ENCODE results near the gene CHRNB1.

The CHRNB1 gene

DNA sequence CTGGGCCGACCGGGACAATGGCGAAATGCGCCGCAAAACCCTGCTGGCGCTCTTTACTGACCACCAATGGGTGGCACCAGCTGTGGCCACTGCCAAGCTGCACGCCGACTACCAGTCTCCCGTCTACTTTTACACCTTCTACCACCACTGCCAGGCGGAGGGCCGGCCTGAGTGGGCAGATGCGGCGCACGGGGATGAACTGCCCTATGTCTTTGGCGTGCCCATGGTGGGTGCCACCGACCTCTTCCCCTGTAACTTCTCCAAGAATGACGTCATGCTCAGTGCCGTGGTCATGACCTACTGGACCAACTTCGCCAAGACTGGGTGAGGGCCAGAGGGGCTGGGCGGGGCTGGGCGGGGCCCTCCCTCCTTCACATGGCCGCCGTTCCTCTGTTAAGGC, 29.1 kb upstream of the CHRNB1 start:
- DNase-seq, result no peak

DNA sequence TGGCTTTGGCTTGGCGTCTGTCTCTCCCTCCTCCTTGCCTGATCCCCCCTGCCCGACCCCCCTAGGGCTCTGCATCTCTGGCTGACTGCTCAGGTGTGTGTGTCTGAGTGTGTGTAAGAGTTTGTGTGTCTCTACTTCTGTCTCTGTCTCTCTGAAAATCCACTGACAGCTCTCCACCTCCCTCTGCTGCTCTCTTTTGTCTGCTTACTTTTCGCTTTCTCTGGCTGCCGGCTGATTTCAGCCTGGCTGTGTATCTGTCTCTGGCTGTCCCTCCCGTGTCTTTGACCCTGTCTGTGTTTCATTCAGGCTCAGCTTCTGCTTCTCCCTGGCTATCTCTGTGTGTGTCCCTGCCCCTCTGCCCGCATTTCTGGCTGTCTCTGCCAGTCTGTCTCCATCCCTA, 28.5 kb upstream of the CHRNB1 start:
- DNase-seq, result no peak

GRCh38 chr17:7417056-7417655, 27.7 kb upstream of the CHRNB1 start:
- DNase-seq, result no peak

DNA sequence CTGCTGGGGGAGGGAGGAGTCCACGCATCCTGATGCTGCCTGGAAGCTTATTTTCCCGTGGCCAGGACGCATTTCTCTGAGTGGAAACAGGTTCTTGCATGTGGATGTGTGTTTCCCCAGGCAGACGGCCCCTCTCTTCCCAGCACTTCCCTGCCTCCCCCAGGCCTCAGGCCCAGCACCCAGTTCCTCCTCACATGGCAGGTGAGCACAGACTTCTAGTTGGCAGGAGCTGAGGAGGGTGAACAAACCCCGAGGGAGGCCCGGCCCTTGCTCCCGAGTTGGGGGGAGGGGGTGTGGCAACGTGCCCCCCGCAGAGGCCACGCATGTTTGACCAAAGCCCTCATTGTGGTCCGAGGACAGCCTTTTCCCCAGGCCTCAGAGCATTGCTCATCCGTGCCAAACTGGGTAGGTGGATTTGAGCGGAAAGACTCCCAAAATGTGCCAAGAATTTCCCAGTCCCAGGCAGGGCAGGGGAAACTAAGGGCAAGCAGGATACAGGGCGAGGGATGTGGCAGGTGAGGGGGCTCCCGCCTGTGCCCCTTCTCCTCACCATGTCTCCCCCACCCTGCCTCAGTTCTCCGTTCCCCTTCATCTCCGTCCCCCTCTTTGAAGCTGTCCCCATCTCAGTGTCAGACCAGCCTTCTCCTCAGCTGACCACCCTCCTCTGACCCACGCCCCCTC, 26.2 kb upstream of the CHRNB1 start:
- no peak for DNase-seq

- DNase-seq, result no peak
These were observed 24.8 kb upstream of the CHRNB1 start, which contains the start of gene SPEM1 for GRCh38 chr17:7419819-7420610. Gene SPEM1, plus strand, starts transcription at chr17:7420324. Its CDS starts 61 bp downstream, at chr17:7420385.

DNA sequence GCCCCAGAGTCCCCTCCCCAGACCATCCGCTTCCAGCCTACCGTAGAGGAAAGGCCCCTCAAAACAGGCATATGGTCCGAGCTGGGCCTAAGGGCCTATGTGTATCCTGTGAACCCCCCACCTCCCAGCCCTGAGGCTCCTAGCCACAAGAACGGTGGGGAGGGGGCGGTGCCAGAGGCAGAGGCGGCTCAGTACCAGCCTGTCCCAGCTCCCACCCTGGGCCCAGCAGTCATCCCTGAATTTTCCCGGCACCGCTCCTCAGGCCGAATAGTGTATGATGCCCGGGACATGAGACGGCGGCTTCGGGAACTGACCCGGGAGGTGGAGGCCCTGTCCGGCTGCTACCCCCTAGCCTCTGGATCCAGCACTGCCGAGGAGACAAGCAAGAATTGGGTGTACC, 23.7 kb upstream of the CHRNB1 start:
- no peak for DNase-seq

DNA sequence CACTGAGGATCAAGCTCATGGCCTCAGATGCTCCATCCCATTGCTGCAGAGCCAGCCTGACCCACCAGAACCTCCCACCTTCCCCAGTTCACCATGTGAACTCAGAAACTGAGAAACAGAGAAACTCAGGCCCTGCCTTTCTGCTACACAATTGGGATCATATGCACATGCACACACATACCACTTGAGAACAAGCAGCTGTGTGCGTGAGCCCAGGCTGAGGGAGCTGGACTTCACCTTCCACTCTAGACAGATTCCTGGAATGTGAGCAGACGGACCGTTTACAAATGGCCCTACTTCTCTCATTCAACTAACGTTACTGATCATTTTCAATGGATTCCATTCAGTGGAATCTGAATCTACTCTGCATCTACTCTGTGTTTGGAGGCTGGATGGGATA, 21.2 kb upstream of the CHRNB1 start:
- no peak for DNase-seq

DNA sequence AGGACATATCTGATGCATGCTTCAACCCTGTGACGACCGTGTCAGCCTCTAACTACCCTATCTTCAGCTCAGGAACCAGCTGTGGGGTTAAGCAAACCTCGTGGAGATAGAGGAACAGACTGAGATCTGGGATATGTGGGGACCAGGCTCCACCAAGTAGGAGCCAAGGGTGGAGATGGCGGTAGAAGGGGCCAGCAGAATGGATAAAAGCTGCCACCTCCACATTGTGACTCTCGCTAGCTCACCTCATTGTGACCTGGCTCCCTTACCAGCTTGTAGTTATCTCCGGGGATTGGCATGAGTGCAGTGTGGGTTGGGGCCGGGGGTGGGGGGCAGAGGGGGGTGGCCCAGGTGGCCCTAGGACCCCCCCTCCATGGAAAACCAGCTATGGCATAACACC, 19.5 kb upstream of the CHRNB1 start, which contains the start of gene SPEM2:
Gene SPEM2, plus strand, starts transcription at position 301 of the 400 bp plus-strand sequence. Its CDS starts 73 bp downstream, at position 374.
- DNase-seq, result no peak

DNA sequence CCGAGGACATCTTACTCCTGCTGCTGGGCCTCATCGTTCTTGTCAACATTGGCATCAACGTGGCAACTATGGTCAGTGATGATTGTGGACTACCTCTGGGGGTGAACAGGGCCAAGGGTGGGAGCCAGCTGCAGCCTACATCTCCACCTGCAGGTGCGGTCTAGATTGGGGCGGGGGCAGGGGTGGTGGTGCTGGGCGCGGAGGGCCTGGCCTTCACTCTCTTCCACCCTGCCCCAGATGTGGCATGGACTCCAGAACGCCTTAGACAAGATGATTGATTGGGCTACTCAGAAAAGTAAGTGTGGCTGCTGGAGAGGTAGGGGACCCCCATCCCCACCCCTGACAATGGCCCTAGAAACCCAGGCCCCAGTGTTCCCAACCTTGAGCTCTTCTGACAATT, 19.1 kb upstream of the CHRNB1 start:
- DNase-seq, result no peak

DNA sequence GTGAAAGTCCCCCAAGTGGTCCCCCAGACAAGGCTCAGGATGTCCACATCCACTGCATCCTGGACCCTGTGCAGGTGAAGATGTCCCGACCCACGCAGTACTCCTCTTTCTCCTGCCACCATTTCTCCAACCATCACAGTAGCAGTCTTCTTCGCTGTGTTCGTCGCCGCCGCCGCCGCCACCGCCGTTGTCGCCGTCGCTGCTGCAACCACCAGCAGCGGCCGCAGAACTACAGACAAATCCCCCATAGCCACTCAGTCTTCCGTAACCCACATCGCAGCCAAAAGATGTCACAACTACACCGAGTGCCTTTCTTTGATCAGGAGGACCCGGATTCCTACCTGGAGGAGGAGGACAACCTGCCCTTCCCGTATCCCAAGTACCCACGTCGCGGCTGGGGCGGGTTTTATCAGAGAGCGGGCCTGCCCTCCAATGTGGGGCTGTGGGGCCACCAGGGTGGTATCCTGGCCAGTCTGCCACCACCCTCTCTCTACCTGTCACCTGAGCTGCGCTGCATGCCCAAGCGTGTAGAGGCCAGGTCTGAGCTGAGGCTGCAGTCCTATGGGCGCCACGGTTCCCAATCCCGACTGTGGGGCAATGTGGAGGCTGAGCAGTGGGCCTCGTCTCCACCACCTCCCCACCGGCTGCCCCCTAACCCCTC, 18.5 kb upstream of the CHRNB1 start:
- no peak for DNase-seq

DNA sequence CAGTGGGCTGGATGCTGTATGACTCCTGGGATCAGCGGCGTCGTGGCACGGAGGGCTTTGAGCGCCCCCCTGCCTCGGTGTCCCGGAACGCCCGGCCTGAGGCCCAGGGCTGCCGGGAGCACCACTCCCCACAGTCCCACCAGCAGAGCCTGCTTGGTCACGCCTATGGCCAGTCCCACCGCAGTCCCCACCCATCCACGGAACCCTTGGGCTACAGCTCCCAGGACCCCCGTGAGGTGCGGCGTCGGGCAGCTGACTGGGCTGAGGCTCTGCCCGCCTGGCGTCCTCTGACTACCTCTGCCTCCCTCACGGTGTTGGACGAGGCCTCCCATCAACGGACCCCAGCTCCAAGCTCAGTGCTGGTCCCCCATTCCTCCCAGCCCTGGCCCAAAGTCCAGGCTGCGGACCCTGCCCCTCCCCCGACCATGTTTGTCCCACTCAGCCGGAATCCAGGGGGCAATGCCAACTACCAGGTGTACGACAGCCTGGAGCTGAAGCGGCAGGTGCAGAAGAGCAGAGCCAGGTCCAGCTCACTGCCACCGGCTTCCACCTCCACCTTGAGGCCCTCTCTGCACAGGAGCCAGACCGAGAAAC, 17.9 kb upstream of the CHRNB1 start:
- DNase-seq, result no peak

- no peak for DNase-seq
These were observed 17.3 kb upstream of the CHRNB1 start for GRCh38 chr17:7427549-7427948.

GRCh38 chr17:7428557-7428956, 16.3 kb upstream of the CHRNB1 start, which contains the start of gene SPEM3:
Gene SPEM3, plus strand, starts transcription at chr17:7428857. Its CDS starts 46 bp downstream, at chr17:7428903.
- DNase-seq, result no peak

- DNase-seq, result no peak
These were observed 15.1 kb upstream of the CHRNB1 start for GRCh38 chr17:7429722-7430121.

GRCh38 chr17:7431231-7431630, 13.6 kb upstream of the CHRNB1 start:
- no peak for DNase-seq

DNA sequence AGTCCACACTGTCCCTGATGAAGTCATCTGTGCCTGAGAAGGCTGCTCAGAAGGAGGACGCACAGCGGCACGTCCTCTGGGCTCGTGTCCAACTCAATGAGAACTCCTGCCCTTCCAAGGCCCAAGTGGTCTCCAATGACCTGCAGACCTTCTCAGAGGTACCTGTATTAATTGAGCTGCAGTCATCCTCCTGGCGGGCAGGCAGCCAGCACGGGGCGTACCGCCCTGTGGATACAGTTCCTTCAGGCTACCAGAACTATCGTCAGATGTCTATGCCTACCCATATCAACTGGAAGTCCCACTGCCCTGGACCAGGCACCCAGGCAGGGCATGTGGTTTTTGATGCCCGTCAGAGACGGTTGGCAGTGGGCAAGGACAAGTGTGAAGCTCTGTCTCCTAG, 12.6 kb upstream of the CHRNB1 start:
- DNase-seq, result no peak

- DNase-seq, result no peak
These were observed 8.9 kb upstream of the CHRNB1 start for GRCh38 chr17:7435676-7436555.

DNA sequence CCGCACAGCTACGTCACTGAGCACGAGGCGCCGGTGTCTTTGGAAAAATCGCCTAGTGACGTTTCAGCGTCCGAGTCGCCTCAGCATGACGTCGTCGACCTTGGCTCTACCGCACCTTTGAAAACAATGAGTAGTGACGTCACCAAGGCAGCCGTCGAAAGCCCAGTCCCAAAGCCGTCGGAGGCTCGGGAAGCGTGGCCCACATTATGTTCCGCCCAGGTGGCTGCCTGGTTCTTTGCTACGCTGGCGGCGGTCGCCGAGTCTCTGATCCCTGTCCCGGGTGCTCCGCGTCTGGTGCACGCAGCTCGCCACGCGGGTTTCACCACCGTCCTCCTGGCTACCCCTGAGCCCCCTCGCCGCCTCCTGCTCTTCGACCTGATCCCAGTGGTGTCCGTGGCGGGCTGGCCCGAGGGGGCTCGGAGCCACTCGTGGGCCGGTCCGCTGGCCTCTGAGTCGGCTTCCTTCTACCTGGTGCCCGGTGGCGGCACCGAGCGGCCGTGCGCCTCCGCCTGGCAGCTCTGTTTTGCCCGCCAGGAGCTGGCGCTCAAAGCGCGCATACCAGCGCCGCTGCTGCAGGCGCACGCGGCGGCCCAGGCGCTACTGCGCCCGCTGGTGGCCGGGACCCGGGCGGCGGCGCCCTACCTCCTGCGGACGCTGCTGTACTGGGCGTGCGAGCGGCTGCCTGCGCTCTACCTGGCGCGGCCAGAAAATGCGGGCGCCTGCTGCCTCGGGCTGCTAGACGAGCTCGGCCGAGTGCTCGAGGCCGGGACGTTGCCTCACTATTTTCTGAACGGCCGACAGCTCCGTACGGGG, 8.1 kb upstream of the CHRNB1 start:
- peak; percentile 67 for DNase-seq

- DNase-seq, result no peak
These were observed 7.4 kb upstream of the CHRNB1 start for GRCh38 chr17:7437369-7437863.

GRCh38 chr17:7437950-7438614, 6.8 kb upstream of the CHRNB1 start:
- DNase-seq, result no peak

Data from HCEC 1CT (cell line).